GM21619 (cell line): ENCODE measurements around the gene RTN3.
A peak's percentile ranks its signal among the peaks of the same experiment; 100 is the strongest.
"Not testable (repeated sequence)": the region's sequence is repeated elsewhere in the genome, so short reads cannot be mapped to it uniquely, and the experiment has no call there.

Experiments used
- ATAC-seq: cut with Tn5 transposase; IDR thresholded peaks from one replicate; pipeline ENCODE4 v1.9.1; 2021; ENCODE audit not compliant: unreplicated experiment

RTN3 gene

DNA sequence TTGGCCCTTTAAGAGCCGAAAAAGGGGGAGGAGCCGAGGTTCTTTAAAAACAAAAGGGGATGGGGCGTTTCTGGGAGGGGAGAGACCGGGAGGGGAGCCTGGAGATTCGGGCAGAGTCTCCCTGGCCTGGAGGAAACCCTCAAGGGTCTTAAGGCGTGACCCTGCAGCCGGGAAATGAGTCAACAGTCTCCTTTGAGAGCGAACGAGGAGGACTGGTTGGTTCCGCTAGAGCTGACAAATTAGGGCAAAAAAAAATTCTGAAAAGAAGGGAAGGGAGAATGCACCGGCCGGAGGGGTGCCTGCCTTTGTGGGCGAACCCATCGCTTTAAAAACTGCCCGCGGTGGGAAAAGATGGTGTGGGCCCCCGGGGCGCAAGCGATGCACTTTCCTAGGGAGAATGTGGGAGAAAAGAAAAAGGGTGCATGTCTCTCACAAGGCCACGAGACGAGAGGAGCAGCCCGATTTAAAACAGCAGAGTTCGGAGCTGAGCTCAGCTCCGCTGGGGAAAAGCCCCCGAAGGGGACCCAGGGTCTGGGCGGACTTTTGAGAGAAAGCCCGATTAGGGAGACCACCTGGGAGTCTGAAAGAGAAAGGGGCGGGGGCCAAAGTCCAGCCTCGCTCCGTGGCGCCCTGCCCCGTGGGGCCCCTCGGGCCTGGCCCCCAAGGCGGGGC, 86.4 kb downstream of the RTN3 start:
- no peak for ATAC-seq

GRCh38 chr11:63768237-63769041, 87.1 kb downstream of the RTN3 start, which contains the start of gene ZFTA:
Gene ZFTA, minus strand, starts transcription at chr11:63768775. Its CDS starts 153 bp downstream, at chr11:63768622.
- ATAC-seq: peak; percentile 58

- ATAC-seq: peak; percentile 35
These were observed 87.9 kb downstream of the RTN3 start for GRCh38 chr11:63769042-63769713.

DNA sequence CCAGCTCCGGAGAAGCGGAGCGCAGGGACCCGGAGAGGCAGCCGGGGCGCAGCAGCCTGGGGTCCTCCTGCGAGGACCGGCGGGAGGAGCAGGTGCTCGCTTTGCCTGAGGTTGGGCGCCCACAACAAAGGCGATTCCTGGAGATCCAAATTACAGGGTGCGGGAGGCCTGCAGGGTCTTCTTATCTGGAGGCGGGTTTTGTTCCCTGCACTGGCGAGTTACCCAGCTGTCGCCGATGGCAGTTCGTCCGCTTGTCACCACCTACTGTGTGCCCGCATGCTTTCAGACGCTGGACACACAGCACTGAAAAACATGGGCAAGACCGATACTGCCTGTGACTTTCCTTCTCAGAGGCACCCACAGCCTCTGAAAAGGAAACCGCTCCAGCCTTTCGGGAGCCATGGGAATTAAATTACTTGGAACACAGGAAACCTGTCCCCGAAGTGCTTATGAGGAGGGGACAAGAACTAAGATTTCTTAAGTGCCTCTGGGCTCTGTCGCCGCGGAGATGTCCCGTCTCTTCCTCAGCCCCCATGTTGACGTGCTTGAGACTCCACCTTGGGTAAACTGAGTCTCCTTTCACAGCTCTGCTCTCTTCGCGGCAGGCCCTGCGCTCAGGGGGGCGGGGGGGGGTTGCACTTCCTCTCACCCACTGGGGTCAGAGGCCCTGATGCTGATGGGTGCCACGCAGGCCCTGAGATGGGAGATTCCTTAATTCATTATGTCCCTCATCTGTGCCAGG, 88.6 kb downstream of the RTN3 start:
- ATAC-seq: no peak

- no peak for ATAC-seq
These were observed 89.5 kb downstream of the RTN3 start for GRCh38 chr11:63770763-63771162.

GRCh38 chr11:63771741-63772318, 90.5 kb downstream of the RTN3 start:
- ATAC-seq: not testable (repeated sequence)

DNA sequence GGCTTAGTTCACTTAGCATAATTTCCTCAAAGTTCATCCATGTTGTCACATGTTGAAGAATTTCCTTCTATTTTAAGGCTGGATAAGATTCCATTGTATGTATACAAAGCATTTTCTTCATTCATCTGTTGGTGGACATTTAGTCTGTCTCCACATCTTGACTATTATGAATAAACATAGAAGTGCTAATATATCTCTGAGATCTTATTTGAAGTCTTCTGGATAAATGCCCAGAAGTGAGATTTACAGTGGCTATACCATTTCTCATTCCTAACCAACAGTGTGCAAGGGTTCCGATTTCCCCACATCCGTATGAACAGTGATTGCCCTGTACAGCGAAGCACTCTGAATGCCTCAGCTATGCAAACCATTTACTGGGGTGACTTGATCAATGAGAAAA, 93.9 kb downstream of the RTN3 start:
- ATAC-seq: no peak

DNA sequence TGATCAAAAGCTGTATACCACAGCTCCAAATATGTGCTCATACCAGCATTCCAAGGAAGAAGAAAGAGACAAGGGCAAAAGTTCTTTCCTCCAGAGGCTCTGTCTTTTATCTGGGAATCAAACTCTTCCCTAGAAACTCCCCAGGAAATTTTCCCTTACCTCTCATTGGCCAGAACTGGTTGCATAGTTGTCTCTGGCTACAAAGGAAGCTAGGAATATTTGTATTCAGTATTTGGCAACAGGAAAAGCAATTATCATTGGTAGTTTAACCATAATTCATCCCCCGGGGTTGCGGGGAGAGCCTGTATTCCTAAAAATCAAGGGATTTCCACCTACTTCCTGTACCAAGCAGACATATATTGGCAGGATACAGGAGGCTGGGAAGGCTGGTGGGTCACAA, 97.7 kb downstream of the RTN3 start:
- no peak for ATAC-seq

DNA sequence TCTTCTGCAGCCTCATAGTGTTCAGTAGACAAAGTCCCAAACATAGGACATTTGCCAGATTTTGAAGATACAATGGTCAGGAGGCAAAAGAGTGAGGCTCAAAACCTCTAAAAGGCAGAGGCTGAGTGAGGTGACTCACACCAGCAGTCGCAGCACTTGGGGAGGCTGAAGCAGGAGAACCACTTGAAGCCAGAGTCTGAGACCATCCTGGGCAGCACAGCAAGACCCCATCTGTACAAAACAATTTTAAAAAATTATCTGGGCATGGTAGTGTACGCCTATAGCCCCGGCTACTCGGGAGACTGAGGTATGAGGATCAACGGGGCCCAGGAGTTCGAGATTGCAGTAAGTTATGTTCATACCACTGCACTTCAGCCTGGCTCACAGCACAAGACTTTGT, 101.4 kb downstream of the RTN3 start:
- ATAC-seq: no peak

DNA sequence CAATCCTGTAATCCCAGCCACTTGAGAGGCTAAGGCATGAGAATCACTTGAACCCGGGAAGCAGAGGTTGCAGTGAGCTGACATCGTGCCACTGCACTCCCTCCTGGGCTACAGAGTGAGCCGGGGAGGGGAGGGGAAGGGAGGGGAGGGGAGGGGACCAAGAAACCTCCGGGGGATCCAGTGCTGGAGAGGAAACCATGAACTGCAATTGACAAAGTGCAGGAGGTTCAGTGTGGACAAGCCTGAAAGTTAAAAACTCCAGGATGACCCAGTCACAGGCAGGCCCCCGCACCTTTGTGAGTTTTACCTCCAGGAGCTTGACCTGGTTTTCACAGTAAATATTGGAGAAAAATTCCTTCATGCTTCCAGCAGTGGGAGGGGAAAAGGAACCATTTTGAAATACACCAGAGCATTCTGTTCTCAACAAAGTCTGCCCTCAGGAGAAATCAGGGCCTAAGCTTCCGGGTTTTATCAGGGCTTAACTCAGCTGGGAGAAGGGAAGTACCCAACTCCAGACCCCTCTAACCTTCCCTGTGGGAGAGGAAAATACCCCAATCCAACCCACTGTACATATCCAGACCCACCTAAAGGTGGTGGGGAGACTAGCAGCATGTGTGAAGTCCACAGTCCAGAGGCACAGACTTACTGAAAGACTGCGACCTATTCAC, 102.8 kb downstream of the RTN3 start:
- no peak for ATAC-seq

DNA sequence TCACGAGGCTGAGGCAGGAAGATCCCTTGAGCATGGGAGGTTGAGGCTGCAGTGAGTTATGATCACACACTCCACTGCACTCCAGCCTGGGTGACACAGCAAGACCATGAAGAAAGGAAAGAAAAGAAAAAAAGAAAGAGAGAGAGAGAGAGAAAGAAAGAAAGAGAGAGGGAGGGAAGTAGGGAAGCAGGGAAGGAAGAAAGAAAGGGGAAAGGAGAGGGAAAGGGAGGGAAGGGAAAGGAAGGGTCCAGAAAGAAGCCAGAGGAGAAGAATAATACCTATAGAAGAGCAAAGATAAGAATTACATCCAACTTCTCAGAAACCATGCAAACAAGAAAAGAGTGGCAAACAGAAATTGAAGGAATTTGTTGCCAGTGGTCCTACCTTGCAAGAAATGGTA, 104.5 kb downstream of the RTN3 start:
- ATAC-seq: no peak

GRCh38 chr11:63791495-63792167, 110.3 kb downstream of the RTN3 start:
- ATAC-seq: no peak

- no peak for ATAC-seq
These were observed 111.9 kb downstream of the RTN3 start for GRCh38 chr11:63793161-63793560.

DNA sequence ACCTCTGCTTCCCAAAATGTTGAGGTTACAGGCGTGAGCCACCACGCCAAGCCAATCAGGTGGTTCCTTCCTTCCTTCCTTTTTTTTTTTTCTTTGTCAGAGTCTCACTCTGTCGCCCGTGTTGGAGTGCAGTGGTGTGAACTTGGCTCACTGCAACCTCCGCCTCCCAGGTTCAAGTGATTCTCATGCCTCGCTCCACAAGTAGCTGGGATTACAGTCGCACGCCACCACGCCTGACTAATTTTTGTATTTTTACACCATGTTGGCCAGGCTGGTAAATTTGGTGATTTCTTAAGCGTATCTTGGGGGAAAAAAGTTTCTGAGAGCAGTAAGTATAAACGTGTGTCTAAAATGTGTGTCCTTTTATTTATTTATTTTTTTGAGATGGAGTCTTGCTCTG, 113.8 kb downstream of the RTN3 start:
- ATAC-seq: no peak

- no peak for ATAC-seq
These were observed 119.6 kb downstream of the RTN3 start for GRCh38 chr11:63800921-63801320.

GRCh38 chr11:63802637-63803414, 121.5 kb downstream of the RTN3 start:
- ATAC-seq: no peak

- ATAC-seq: no peak
These were observed 123.0 kb downstream of the RTN3 start for GRCh38 chr11:63804259-63804658.

DNA sequence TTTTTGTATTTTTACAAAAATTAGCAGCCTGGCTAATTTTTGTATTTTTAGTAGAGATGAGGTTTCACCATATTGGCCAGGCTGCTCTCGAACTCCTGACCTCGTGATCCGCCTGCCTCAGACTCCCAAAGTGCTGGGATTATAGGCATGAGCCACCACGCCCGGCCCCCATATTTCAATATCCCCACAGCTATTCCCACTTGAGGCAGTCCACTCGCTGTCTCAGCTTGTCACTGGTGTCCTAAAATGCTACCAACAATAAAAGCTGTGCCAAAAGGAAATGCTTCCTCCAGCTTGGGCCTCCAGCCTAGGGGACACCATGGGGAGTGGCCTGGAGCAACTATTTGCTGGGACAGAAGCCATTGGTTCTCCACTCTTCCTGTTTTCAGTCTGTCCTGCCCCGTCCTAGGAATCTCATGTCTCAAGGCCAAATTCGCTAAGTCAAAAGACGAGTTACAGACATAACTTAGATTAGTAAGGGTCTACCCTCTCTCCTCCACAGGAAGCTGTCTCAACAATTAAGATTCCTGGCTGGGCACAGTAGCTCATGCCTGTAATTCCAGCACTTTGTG, 124.6 kb downstream of the RTN3 start:
- no peak for ATAC-seq
